Thyroid gland (tissue), 4 donors: Measurements from ENCODE around the gene ANKRD31. TPM values are rescaled to one million over a fixed set of nuclear protein-coding genes. Genes with fewer than 3 reads are reported as not detected.

Experiments used
- DNase-seq, 2 donors: peaks; one replicate each; pipeline ENCODE4 v3.0.0-alpha.2; 2019
- H3K27ac ChIP-seq, 3 donors: fragments of 200-600 bp; sonication (generic); 1 replicate in 2 of 3; 2 replicates in 1 of 3; pipeline ENCODE4 v1.5.1; 2016 to 2019; ENCODE audit warnings: mild to moderate bottlenecking in 1 of 3, moderate library complexity in 1 of 3
- H3K27me3 ChIP-seq: fragments of 200-600 bp; sonication (generic); one replicate; pipeline ENCODE4 v1.5.1; 2019
- H3K36me3 ChIP-seq, 2 donors: fragments of 200-600 bp; sonication (generic); one replicate each; pipeline ENCODE4 v1.5.1; 2016 to 2019
- H3K4me1 ChIP-seq, 2 donors: fragments of 200-600 bp; sonication (generic); one replicate each; pipeline ENCODE4 v1.5.1; 2017 to 2019
- H3K4me3 ChIP-seq, 3 donors: fragments of 200-600 bp; sonication (generic); replicated peaks in 1 of 3; 1 replicate in 2 of 3; 2 replicates in 1 of 3; pipeline ENCODE4 v1.5.1; 2016; ENCODE audit warnings: mild to moderate bottlenecking in 1 of 3
- H3K9me3 ChIP-seq: fragments of 200-600 bp; sonication (generic); one replicate; pipeline ENCODE4 v1.5.1; 2017
- POLR2A ChIP-seq, 2 donors: fragments of 450-650 bp; IDR thresholded peaks; one replicate each; pipeline ENCODE4 v1.6.1; 2017; ENCODE audit warnings: antibody characterized with exemption in 2 of 2, mild to moderate bottlenecking in 2 of 2, moderate library complexity in 1 of 2
- WGBS, 2 donors: methylation state at CpG; one replicate each; pipeline ENCODE4 v1.1.5; 2017; 5-methylcytosine and 5-hydroxymethylcytosine counted together
- intact Hi-C: fragments of 100-400 bp; cut with DNase I; formaldehyde crosslinking; loops from one replicate; pipeline ENCODE4 v1.15.1; 2023
- total RNA-seq, 4 donors: library from RNA; depleted of rRNA; stranded (reverse); fragments of >200 nt; gene quantifications; one replicate each; pipeline ENCODE4 v1.2.3, GENCODE V29; 2016
- TF ChIP-seq, protein P1 (sequence below), 6 experiments: fragments of 200-600 bp in 3 of 6; fragments of 450-650 bp in 3 of 6; sonication (generic) in 3 of 6; IDR thresholded peaks; one replicate each; pipeline ENCODE4 v1.5.1; 2016 to 2019; ENCODE audit warnings: antibody characterized with exemption in 6 of 6, mild to moderate bottlenecking in 2 of 6, inconsistent platforms in 1 of 6, moderate library complexity in 1 of 6

The ANKRD31 gene, protein sequence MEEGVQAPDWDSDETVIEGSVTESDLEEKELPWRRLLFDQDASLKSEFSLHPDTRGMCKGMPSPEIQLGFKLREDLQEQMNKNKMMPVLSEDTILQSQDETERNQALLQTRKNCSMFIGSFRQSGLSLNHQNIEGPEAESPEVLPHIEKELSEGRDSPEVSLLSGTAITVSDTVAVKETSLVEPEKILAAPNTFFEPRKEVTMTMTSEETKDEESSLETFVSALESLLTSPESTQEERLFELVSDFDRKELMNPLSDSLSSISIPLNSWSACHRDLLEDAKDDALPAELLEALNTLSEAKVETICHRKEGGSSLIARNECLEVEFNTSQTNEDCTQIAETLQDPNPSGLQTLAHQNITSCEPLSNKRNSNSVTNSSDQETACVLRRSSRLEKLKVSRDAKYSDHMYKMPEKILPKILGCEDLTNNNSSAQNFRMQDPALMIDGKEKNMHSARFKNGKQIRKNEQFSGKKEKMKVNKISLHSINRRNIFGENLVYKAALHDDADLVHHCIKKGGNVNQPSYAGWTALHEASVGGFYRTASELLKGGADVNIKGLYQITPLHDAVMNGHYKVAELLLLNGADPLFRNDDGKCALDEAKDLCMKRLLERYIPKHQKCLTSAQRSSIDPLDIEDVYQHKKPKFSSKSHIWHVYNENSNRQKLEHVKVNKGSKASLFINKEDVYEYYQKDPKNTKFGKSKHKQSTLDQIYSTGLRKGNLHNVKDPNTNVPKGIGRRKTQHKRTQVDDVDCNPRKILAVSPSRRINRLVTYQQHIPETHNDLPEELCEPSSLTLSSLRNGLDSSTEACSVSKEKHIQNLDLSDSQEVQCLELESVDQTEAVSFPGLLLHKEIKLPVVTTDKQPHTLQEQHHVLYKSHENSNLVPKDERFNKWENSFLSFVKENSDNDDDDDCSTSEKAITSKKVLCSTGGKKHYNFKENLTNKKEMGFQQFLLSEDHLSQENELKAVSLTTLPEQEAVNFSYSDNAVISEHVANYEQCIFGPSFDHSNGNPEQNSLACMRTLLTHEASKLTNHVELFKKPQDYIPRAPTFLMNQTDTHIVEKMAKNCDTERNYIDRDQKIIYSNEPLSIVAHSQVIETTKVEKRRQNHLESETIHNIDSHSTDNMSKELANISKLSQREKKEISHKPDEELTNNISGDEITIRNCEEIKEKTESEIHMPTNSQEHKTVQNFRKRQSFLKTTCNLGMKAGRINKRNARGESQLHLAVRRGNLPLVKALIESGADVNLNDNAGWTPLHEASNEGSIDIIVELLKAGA (N-terminal part only)
- under 1 TPM; 0.11 to 0.81 (median 0.33) TPM for total RNA-seq

DNA sequence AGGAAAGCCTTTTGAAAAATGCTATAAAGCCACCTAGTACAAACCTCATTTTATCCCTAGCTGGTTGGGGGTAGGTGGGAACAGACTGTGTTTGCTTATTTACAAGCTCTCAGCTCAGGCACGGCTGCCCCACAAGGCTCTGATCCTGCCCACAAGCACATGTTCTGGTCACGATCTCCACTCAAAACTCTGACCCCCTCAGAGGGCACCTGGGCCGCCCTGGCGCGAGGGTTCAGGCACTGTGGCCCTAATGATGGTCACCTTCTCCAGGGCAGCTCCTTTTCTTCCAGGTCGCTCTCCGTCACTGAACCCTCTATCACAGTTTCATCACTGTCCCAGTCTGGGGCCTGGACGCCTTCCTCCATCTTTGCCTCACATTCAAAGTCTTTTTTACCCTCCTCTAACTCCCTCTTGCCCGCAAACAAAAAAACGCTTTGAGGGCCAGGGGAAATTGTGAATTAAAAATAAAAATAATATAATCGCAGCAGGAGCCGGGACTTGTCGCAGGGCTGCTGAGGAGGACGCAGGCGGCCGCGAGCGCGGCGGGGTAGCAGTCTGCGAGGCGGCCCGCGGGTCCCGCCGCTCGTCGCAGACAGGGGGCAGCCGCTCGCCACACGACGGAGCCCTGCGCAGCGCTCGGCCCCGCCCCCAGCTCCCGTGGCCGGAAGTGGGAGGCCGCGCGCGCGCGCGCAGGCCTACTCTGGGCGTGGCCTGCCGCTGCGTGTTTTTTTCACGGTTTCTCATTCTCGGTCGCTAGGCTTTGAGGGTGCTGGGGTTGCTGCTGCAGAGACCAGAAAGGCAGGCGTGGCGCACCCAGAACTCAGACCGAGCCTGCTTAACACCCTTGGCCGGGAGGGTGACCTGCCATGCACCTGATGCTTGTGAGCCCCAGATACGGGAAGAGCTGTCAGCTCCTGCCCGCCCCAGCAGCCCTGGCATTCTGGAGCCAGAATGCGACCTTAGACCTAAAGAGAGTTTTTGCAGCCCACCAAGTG lies at the start of gene ANKRD31:
TSS of gene ANKRD31 (minus strand) at position 557 of the 995 bp plus-strand sequence. CDS start at position 365, 192 bp downstream.
- TF ChIP-seq, protein P1, sequence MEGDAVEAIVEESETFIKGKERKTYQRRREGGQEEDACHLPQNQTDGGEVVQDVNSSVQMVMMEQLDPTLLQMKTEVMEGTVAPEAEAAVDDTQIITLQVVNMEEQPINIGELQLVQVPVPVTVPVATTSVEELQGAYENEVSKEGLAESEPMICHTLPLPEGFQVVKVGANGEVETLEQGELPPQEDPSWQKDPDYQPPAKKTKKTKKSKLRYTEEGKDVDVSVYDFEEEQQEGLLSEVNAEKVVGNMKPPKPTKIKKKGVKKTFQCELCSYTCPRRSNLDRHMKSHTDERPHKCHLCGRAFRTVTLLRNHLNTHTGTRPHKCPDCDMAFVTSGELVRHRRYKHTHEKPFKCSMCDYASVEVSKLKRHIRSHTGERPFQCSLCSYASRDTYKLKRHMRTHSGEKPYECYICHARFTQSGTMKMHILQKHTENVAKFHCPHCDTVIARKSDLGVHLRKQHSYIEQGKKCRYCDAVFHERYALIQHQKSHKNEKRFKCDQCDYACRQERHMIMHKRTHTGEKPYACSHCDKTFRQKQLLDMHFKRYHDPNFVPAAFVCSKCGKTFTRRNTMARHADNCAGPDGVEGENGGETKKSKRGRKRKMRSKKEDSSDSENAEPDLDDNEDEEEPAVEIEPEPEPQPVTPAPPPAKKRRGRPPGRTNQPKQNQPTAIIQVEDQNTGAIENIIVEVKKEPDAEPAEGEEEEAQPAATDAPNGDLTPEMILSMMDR (IDR thresholded peaks at IDR 0.05): peak; percentile 43 to 98 (median 92)
- TF ChIP-seq POLR2A (IDR thresholded peaks at IDR 0.05): peak in 1 of 2 donors; percentile 77
- Histone ChIP-seq H3K27ac (peak within 1 kb of the TSS; percentile 50 to 82 (median 67)), H3K27me3 (no peaks in the 10 kb centered on the region), H3K4me3 (peak within 1 kb of the TSS; percentile 13 to 65 (median 46)), H3K36me3 (no peaks in the 10 kb centered on the region), H3K9me3 (no peaks in the 10 kb centered on the region), H3K4me1 (peaks cover 5 to 6% of the 10 kb centered on the region in 2 donors)
- intact Hi-C loops: loop anchor here (5.0 kb wide), 2 partner anchors 276 to 451 kb away; partner anchors contain the start of genes CERT1 and POLK
- peak; percentile 84 to 86 for DNase-seq
- 3 to 4% methylated on average over 33 to 40 of the region's 58 CpGs for WGBS, 2 donors

DNA sequence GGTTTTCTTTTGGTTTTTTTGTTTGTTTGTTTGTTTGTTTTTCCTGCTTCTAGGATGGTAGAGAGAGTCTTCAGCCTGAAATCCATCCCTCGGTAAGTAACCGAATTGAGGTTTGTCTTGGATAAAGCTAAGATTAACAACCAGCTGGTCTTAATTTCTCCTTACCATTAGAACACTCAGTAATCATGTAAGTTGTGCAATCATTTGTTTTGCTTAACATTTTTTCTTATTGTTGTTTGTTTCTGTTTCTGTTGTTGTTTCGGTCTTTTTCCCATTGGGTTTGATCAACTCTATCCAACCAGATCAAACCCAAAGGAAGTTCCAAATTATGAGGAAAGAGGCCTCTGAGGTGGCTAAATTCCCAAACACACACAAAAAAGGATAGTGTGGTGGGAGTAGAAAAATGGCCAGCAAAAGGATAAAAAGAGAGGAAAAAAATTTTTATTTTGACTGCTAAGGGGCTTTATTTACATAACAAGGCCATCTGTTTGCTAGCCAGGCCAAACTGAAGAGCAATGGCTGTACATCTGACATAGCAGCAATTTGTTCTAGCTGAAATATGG lies 49.6 kb upstream of the ANKRD31 start:
- no peaks in the 10 kb centered on the region for H3K9me3 ChIP-seq
- no peak for DNase-seq
- H3K4me1 ChIP-seq: no peaks in the 10 kb centered on the region
- H3K36me3 ChIP-seq: no peaks in the 10 kb centered on the region
- no peak for TF ChIP-seq POLR2A (IDR thresholded peaks at IDR 0.05)
- TF ChIP-seq, protein P1 (IDR thresholded peaks at IDR 0.05): no peak
- WGBS, 2 donors: 78 to 81% methylated on average over 3 of the region's 3 CpGs
- intact Hi-C loops: no loop called here
- no peak overlapping the region for H3K4me3 ChIP-seq
- no peaks in the 10 kb centered on the region for H3K27me3 ChIP-seq
- no peak overlapping the region for H3K27ac ChIP-seq

DNA sequence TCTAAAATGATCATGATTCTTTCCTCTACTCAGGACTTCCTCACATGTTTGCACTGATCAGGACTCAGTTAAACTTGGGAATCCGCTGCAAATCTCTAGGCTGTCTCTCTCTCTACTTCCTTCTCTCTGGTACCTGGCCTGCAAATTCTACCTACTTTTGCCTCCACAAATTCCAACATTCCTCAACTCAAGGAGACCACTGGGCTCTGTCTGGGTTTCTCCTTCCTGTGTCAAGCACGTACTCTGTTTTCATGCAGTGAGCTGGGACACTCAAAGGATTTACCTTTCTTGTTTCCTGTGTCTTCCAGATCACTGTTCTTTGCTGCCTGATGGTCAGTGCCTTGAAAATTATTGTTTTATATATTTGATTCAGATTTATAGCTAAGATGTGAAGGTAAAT lies 45.9 kb upstream of the ANKRD31 start:
- Histone ChIP-seq H3K4me1 (no peaks in the 10 kb centered on the region), H3K27me3 (no peaks in the 10 kb centered on the region), H3K9me3 (no peaks in the 10 kb centered on the region), H3K4me3 (no peak overlapping the region), H3K36me3 (no peaks in the 10 kb centered on the region), H3K27ac (no peak overlapping the region)
- no peak for DNase-seq
- no peak for TF ChIP-seq POLR2A (IDR thresholded peaks at IDR 0.05)
- TF ChIP-seq, protein P1 (IDR thresholded peaks at IDR 0.05): no peak
- intact Hi-C loops: no loop called here
- 88 to 92% methylated on average over 2 of the region's 2 CpGs for WGBS, 2 donors
